Measurements from ENCODE around the gene BCL2L13.
"Not testable (repeated sequence)": the region's sequence is repeated elsewhere in the genome, so short reads cannot be mapped to it uniquely, and the experiment has no call there.

Gene BCL2L13

GRCh38 chr22:17674152-17674551, 35.6 kb downstream of the BCL2L13 start:
- H3K4me3 ChIP-seq (ENCODE audit: low read length), result no peak overlapping the region
- DNase-seq (ENCODE audit: low read depth, low spot score), result no peak

- no peak overlapping the region for H3K4me3 ChIP-seq (ENCODE audit: low read length)
- no peak for DNase-seq (ENCODE audit: low read depth, low spot score)
Measured at GRCh38 chr22:17675584-17675983, 37.0 kb downstream of the BCL2L13 start.

- no peak overlapping the region for H3K4me3 ChIP-seq (ENCODE audit: low read length)
- no peak for DNase-seq (ENCODE audit: low read depth, low spot score)
Measured at GRCh38 chr22:17678817-17679385, 40.3 kb downstream of the BCL2L13 start.

- no peak overlapping the region for H3K4me3 ChIP-seq (ENCODE audit: low read length)
- DNase-seq (ENCODE audit: low read depth, low spot score), result no peak
Measured at GRCh38 chr22:17684245-17684644, 45.7 kb downstream of the BCL2L13 start.

- H3K4me3 ChIP-seq (ENCODE audit: low read length), result no peak overlapping the region
- DNase-seq (ENCODE audit: low read depth, low spot score), result no peak
Measured at GRCh38 chr22:17692841-17693240, 54.3 kb downstream of the BCL2L13 start.

GRCh38 chr22:17694193-17694592, 55.6 kb downstream of the BCL2L13 start:
- H3K4me3 ChIP-seq (ENCODE audit: low read length), result no peak overlapping the region
- no peak for DNase-seq (ENCODE audit: low read depth, low spot score)

GRCh38 chr22:17694752-17695151, 56.2 kb downstream of the BCL2L13 start:
- DNase-seq (ENCODE audit: low read depth, low spot score), result no peak

GRCh38 chr22:17695986-17696385, 57.4 kb downstream of the BCL2L13 start:
- no peak for DNase-seq (ENCODE audit: low read depth, low spot score)
- no peak overlapping the region for H3K4me3 ChIP-seq (ENCODE audit: low read length)

More at GRCh38 chr22:17694752-17695151, 56.2 kb downstream of the BCL2L13 start:
- H3K4me3 ChIP-seq (ENCODE audit: low read length), result no peak overlapping the region

- DNase-seq (ENCODE audit: low read depth, low spot score); H3K4me3 ChIP-seq (ENCODE audit: low read length): not testable (repeated sequence)
Measured at GRCh38 chr22:17697196-17697595, 58.6 kb downstream of the BCL2L13 start.

GRCh38 chr22:17698276-17698675, 59.7 kb downstream of the BCL2L13 start:
- H3K4me3 ChIP-seq (ENCODE audit: low read length); DNase-seq (ENCODE audit: low read depth, low spot score): not testable (repeated sequence)

- no peak for DNase-seq (ENCODE audit: low read depth, low spot score)
- no peak overlapping the region for H3K4me3 ChIP-seq (ENCODE audit: low read length)
Measured at GRCh38 chr22:17698948-17699347, 60.4 kb downstream of the BCL2L13 start.

- no peak for DNase-seq (ENCODE audit: low read depth, low spot score)
- no peak overlapping the region for H3K4me3 ChIP-seq (ENCODE audit: low read length)
Measured at GRCh38 chr22:17699696-17700340, 61.3 kb downstream of the BCL2L13 start.

GRCh38 chr22:17700778-17701177, 62.2 kb downstream of the BCL2L13 start:
- no peak overlapping the region for H3K4me3 ChIP-seq (ENCODE audit: low read length)
- DNase-seq (ENCODE audit: low read depth, low spot score), result no peak

- no peak for DNase-seq (ENCODE audit: low read depth, low spot score)
- H3K4me3 ChIP-seq (ENCODE audit: low read length), result no peak overlapping the region
Measured at GRCh38 chr22:17703811-17704210, 65.3 kb downstream of the BCL2L13 start.

GRCh38 chr22:17705546-17705945, 67.0 kb downstream of the BCL2L13 start:
- no peak for DNase-seq (ENCODE audit: low read depth, low spot score)

GRCh38 chr22:17705951-17706900, 67.7 kb downstream of the BCL2L13 start:
- H3K4me3 ChIP-seq (ENCODE audit: low read length), result peak overlapping the region; percentile 19
- DNase-seq (ENCODE audit: low read depth, low spot score), result peak; percentile 79

More at GRCh38 chr22:17705546-17705945, 67.0 kb downstream of the BCL2L13 start:
- H3K4me3 ChIP-seq (ENCODE audit: low read length), result no peak overlapping the region

GRCh38 chr22:17706947-17707346, 68.4 kb downstream of the BCL2L13 start:
- no peak for DNase-seq (ENCODE audit: low read depth, low spot score)
- peak overlapping the region; percentile 19; the same call in 1 of the 2 replicates for H3K4me3 ChIP-seq (ENCODE audit: low read length)

- no peak for DNase-seq (ENCODE audit: low read depth, low spot score)
- no peak overlapping the region for H3K4me3 ChIP-seq (ENCODE audit: low read length)
Measured at GRCh38 chr22:17707526-17707925, 69.0 kb downstream of the BCL2L13 start.

- DNase-seq (ENCODE audit: low read depth, low spot score), result no peak
- no peak overlapping the region for H3K4me3 ChIP-seq (ENCODE audit: low read length)
Measured at GRCh38 chr22:17710023-17710422, 71.5 kb downstream of the BCL2L13 start.

- no peak for DNase-seq (ENCODE audit: low read depth, low spot score)
- no peak overlapping the region for H3K4me3 ChIP-seq (ENCODE audit: low read length)
Measured at GRCh38 chr22:17712441-17712840, 73.9 kb downstream of the BCL2L13 start.

Data from Jurkat, Clone E6-1 (cell line).